Activated naive CD4-positive, alpha-beta T cell treated with anti-CD3 and anti-CD28 coated beads for 36 hours (primary cell): ENCODE data around the gene KRTAP5-8. TPM values are rescaled to one million over a fixed set of nuclear protein-coding genes. Genes with fewer than 3 reads are reported as not detected.
"Not testable (repeated sequence)": the region's sequence is repeated elsewhere in the genome, so short reads cannot be mapped to it uniquely, and the experiment has no call there.

Source experiments
- CTCF ChIA-PET: fragments of 350-600 bp; sonication (Branson Sonifier 250); formaldehyde crosslinking; loops from one replicate; lab custom pipeline; 2021; ENCODE audit warnings: antibody characterized with exemption; lab: Charles Lee
- DNase-seq: peaks from one replicate; pipeline ENCODE4 v3.0.0-alpha.2; 2020
- H3K27ac Mint-ChIP-seq: one replicate; pipeline ENCODE4 v1.8.0; 2021; ENCODE audit warnings: mild to moderate bottlenecking, mixed read lengths
- H3K27me3 Mint-ChIP-seq: one replicate; pipeline ENCODE4 v1.8.0; 2021; ENCODE audit warnings: low read depth, mixed read lengths
- H3K36me3 Mint-ChIP-seq: one replicate; pipeline ENCODE4 v1.8.0; 2021; ENCODE audit warnings: low read depth, mixed read lengths
- H3K4me1 Mint-ChIP-seq: one replicate; pipeline ENCODE4 v1.8.0; 2021; ENCODE audit warnings: low read depth, mixed read lengths
- H3K4me3 Mint-ChIP-seq: one replicate; pipeline ENCODE4 v1.8.0; 2021; ENCODE audit warnings: mild to moderate bottlenecking, moderate library complexity, mixed read lengths
- H3K9me3 Mint-ChIP-seq: one replicate; pipeline ENCODE4 v1.8.0; 2021; ENCODE audit warnings: mixed read lengths
- intact Hi-C: fragments of 100-400 bp; cut with micrococcal nuclease; formaldehyde crosslinking; loops from one replicate; pipeline ENCODE4 v1.15.1; 2023
- total RNA-seq, 2 experiments: library from RNA; stranded (reverse); gene quantifications; one replicate each; pipeline ENCODE4 v1.2.3, GENCODE V29; 2021

Gene KRTAP5-8
- total RNA-seq, 2 experiments from 2014 or later: not detected

DNA sequence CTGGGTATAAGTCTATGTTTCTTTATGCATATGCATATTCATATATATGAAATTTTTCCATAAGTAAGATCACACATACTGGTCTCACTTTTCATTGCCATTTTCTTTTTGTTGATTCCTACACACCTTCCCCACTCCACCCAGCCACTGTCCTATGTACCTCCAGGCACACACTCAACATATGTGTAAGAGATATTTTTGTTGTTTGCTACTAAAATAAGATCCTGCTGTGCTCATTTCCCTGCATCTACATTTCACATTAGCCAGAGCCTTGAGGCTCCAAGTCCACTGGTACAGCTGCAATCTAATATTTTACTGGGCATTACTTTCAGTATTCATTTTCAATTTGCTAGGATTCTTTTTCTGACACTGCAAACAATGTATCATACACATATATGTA lies 19.4 kb downstream of the KRTAP5-8 start:
- DNase-seq: no peak
- Mint-ChIP-seq H3K27ac (no peak overlapping the region), H3K4me1 (no peaks in the 10 kb centered on the region), H3K4me3 (no peak overlapping the region), H3K27me3 (peaks cover 4% of the 10 kb centered on the region), H3K36me3 (no peaks in the 10 kb centered on the region), H3K9me3 (no peaks in the 10 kb centered on the region)
- intact Hi-C loops: no loop called here
- CTCF ChIA-PET: no interaction called here

DNA sequence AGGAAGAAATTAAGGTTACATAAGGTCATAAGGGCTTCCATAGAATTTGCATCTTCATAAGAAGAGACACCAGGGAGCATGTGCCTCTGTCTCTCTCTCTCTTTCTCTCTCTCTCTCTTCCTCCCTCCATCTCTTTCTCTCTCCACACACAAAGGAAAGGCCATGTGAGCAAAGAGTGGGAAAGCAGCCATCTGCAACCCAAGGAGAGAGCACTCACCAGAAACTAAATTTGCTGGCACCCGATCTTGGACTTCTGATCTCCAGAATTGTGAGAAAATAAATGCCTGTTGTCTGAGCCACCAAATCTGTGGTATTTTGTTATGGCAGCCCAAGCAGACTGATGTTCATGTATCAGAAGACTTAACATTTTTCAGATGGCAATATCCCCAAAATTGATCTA lies 21.2 kb downstream of the KRTAP5-8 start:
- no peak for DNase-seq
- H3K27me3 Mint-ChIP-seq: peaks cover 14% of the 10 kb centered on the region
- H3K4me1 Mint-ChIP-seq: no peaks in the 10 kb centered on the region
- H3K27ac Mint-ChIP-seq: no peak overlapping the region
- no peaks in the 10 kb centered on the region for H3K9me3 Mint-ChIP-seq
- no peaks in the 10 kb centered on the region for H3K36me3 Mint-ChIP-seq
- CTCF ChIA-PET: no interaction called here
- no peak overlapping the region for H3K4me3 Mint-ChIP-seq
- intact Hi-C loops: no loop called here

DNA sequence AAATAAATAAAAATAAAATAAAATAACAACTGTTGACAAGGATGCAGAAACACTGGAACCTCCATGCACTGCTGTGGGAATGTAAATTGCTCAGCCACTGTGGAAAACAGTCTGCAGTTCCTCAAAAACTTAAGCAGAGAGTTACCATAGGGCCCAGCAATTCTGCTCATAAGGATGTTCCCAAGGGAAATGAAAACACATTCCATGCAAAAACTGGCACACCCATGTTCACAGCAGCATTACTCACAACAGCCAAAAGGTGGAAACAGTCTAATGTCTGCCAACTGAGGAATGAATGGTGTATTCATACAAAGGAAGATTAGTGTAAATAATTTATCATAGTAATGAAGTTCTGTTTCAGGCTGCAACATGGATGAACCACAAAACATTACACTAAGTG lies 24.3 kb downstream of the KRTAP5-8 start:
- intact Hi-C loops: loop anchor here (5.0 kb wide), 1 partner anchor 110 kb away; the partner anchor contains the start of gene NADSYN1
- Mint-ChIP-seq H3K36me3 (no peaks in the 10 kb centered on the region), H3K27me3 (peaks cover 25% of the 10 kb centered on the region)

DNA sequence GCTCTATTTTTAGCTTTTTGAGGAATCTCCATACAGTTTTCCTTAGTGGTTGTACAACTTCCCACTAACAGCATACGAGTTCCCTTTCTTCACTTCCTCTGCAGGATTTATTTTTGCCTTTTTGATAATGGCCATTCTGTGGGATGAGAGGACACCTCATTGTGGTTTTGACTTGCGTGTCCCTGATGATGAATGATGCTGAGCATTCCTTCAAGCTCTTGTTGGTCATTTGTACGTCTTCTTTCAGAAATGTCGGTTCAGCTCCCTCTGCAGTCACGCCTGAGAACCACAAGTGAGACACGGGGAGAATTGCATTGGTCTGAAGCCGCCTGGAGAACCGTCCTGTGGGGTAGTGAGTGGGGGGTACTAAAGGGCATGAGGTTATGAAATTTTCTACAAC lies 25.6 kb downstream of the KRTAP5-8 start:
- intact Hi-C loops: loop anchor here (5.0 kb wide), 1 partner anchor 111 kb away; the partner anchor contains the start of gene NADSYN1
- Mint-ChIP-seq H3K4me1 (no peaks in the 10 kb centered on the region), H3K36me3 (no peaks in the 10 kb centered on the region), H3K27me3 (peaks cover 23% of the 10 kb centered on the region), H3K9me3 (no peaks in the 10 kb centered on the region), H3K4me3 (no peak overlapping the region), H3K27ac (no peak overlapping the region)
- CTCF ChIA-PET: interaction anchor here (0.5 to 0.7 kb wide), 2 partner anchors 462 to 900 kb away, joined by 3 read pairs; no protein-coding TSS in a partner anchor
- DNase-seq: peak; percentile 55

More for the DNA sequence above, 24.3 kb downstream of the KRTAP5-8 start:
- CTCF ChIA-PET: no interaction called here
- Mint-ChIP-seq H3K27ac (no peak overlapping the region), H3K9me3 (no peaks in the 10 kb centered on the region), H3K4me3 (no peak overlapping the region), H3K4me1 (no peaks in the 10 kb centered on the region)
- no peak for DNase-seq

DNA sequence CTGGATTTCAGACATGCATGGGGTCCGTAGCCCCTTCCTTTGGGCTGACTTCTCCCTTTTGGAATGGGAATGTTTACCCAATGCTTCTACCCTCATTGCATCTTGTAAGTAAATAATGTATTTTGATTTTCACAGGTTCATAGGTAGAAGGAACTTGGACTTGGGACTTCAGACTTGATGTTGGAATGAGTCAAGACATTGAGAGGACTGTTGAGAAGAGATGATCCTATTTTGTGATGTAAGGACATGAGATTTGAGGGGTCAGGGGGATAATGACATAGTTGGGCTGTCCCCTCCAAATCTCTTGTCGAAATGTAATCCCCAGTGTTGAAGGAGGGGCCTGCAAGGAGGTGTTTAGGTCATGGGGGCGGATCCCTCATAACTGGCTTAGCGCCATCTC lies 26.6 kb downstream of the KRTAP5-8 start:
- Mint-ChIP-seq H3K9me3 (no peaks in the 10 kb centered on the region), H3K4me3 (no peak overlapping the region)

DNA sequence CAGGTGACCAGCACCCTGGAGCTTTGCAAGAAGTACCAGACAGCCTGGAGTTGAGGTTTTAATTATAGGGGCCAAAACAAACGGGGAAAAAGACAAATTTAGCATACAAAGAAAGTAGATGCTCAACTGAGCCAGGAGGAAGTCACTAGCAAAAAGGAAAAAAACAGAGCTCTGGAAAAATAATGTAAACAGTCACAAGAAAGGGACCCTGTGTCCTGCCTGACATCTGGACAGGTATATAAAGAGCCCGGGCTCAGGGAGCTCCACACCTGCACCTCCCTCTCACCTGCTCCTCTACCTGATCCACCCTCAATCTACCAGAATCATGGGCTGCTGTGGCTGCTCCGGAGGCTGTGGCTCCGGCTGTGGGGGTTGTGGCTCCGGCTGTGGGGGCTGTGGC lies 27.4 kb downstream of the KRTAP5-8 start, which contains the start of gene KRTAP5-10:
KRTAP5-10 (plus strand) TSS at position 301 of the 400 bp plus-strand sequence; CDS start at position 326, 25 bp downstream.
- CTCF ChIA-PET: interaction anchor here (0.6 kb wide), 1 partner anchor 125 kb away, joined by 3 read pairs; no protein-coding TSS in a partner anchor
- Mint-ChIP-seq H3K36me3 (no peaks in the 10 kb centered on the region), H3K9me3 (no peaks in the 10 kb centered on the region), H3K27ac (no peak within 1 kb of the TSS), H3K4me3 (no peak within 1 kb of the TSS), H3K27me3 (peaks cover 23% of the 10 kb centered on the region), H3K4me1 (no peaks in the 10 kb centered on the region)
- intact Hi-C loops: no loop called here
- DNase-seq: no peak

More for the DNA sequence above, 26.6 kb downstream of the KRTAP5-8 start:
- intact Hi-C loops: loop anchor here (5.0 kb wide), 1 partner anchor 112 kb away; the partner anchor contains the start of gene NADSYN1
- Mint-ChIP-seq H3K36me3 (no peaks in the 10 kb centered on the region), H3K4me1 (no peaks in the 10 kb centered on the region), H3K27me3 (peaks cover 23% of the 10 kb centered on the region), H3K27ac (no peak overlapping the region)
- no peak for DNase-seq
- CTCF ChIA-PET: no interaction called here

DNA sequence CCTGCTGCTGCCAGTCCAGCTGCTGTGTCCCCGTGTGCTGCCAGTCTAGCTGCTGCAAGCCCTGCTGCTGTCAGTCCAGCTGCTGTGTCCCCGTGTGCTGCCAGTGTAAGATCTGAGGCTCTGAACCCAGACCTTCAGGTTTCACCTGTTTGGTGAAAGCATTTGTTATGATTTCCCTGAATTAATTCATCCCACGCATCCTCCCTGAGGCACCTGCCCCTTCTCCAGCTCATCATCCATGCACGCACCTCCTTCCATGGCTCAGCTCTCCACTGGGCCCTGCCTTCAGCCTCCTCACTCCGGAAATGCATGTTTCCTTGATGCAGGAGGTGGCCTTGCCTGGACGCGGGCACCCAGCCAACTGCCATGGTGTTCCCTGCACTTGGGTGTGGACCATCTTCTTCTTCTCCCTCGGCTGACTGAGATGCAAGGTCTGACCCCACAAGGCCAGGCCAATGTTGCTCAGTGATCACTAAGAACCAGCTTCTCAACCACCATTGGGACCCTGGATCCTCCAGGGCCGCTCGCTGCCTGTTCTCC lies 28.3 kb downstream of the KRTAP5-8 start:
- peaks cover 24% of the 10 kb centered on the region for H3K27me3 Mint-ChIP-seq

DNA sequence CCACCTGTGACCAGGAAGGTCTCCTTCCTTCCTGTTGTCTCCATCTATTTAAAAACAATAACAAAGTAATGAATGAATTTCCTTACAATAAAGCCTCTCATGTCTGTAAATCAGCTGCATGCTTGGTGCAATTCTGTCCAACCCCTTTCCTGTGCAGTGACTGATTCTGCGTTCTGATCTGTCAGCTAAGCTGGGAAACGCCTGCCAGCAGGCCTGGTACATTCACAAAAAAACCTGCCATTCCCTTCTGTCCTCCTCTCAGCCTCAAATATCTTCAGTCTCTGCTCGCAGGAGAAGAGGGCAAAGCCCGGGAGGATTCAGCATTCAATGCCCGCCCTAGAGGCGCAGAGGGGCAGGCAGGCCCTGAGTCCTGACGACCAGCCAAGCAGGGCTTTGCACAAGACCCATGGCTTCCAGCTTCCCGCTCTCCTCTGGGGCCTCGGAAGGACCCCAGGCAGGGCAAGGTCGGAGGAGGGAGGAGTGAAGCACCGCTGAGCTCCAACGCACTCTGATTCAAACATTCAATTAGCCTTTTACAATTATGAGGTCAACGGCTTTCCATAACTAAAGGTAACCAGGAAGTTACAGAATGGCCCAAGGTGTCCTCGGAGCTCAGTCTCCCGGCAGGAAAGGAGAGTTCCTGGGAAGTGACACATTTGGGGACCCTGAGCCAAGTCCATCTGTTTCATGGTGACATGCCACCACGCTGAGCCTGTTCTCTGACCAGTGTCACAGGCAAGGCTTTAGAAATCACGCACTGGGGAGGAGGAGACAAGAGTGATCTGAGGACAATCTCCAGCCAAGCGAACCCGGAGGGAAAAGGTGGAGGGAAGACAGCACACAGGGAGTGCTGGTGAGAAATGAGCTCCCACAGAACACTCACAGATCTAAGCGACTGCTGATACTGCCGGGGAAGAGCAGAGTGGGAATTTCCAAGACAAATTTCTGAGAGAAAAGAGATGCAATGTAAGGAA lies 29.1 kb downstream of the KRTAP5-8 start:
- intact Hi-C loops, H3K36me3 Mint-ChIP-seq, H3K27ac Mint-ChIP-seq, H3K4me1 Mint-ChIP-seq, DNase-seq, H3K9me3 Mint-ChIP-seq, CTCF ChIA-PET, H3K4me3 Mint-ChIP-seq: not testable (repeated sequence)
- H3K27me3 Mint-ChIP-seq: peaks cover 24% of the 10 kb centered on the region

More for the DNA sequence above, 28.3 kb downstream of the KRTAP5-8 start:
- CTCF ChIA-PET: no interaction called here
- Mint-ChIP-seq H3K4me1 (no peaks in the 10 kb centered on the region), H3K36me3 (no peaks in the 10 kb centered on the region), H3K9me3 (no peaks in the 10 kb centered on the region), H3K27ac (no peak overlapping the region), H3K4me3 (no peak overlapping the region)
- intact Hi-C loops: no loop called here
- DNase-seq: no peak

DNA sequence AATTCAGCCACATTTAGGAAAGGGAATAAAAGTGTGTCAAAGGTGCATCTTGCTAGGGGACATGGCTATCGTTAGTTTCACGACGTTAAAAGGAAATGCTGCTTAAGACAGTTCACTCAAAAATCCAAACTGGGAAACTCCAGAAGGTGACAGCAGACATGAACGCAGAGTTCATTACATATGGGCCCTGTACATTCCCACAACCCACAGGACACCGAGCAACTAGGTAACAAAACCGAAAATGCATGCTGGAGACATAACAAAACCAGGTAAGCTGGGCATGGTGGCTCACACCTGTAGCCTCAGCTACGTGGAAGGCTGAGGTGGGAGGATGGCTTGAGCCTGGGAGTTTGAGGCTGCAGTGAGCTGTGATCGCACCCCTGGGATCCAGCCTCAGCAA lies 29.8 kb downstream of the KRTAP5-8 start:
- intact Hi-C loops, CTCF ChIA-PET: not testable (repeated sequence)

DNA sequence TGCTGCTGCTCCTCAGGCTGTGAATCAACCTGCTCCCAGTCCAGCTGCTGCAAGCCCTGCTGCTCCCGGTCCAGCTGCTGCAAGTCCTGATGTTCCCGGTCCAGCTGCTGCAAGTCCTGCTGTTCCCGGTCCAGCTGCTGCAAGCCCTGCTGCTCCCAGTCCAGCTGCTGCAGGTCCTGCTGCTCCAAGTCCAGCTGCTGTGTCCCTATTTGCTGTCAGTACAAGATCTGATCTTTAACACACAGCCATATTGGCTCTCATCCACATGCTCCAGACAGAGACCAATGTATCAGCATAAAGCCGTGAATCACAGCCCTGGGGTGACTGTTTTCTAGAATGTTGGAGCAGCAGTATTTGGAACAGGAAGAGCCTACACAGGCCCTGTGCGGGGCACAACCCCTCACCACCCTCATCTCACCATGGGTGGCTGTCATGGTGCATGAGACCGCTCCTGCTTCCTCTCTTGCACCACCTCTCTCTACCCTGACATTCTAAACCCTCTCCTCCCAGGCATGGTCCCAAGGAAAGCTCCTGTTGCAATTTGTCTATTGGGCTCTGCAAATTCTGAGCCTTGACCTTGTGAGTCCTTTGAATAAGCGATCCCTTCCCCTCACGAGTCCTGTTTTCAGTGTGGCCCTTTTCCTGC lies 31.0 kb downstream of the KRTAP5-8 start:
- CTCF ChIA-PET: no interaction called here
- Mint-ChIP-seq H3K27me3 (peaks cover 14% of the 10 kb centered on the region), H3K4me3 (no peak overlapping the region), H3K4me1 (no peaks in the 10 kb centered on the region), H3K27ac (no peak overlapping the region), H3K9me3 (no peaks in the 10 kb centered on the region), H3K36me3 (no peaks in the 10 kb centered on the region)
- no peak for DNase-seq
- intact Hi-C loops: no loop called here

More for the DNA sequence above, 29.8 kb downstream of the KRTAP5-8 start:
- not testable (repeated sequence) for H3K4me3 Mint-ChIP-seq, DNase-seq, H3K9me3 Mint-ChIP-seq, H3K36me3 Mint-ChIP-seq, H3K4me1 Mint-ChIP-seq, H3K27ac Mint-ChIP-seq
- H3K27me3 Mint-ChIP-seq: peaks cover 24% of the 10 kb centered on the region

DNA sequence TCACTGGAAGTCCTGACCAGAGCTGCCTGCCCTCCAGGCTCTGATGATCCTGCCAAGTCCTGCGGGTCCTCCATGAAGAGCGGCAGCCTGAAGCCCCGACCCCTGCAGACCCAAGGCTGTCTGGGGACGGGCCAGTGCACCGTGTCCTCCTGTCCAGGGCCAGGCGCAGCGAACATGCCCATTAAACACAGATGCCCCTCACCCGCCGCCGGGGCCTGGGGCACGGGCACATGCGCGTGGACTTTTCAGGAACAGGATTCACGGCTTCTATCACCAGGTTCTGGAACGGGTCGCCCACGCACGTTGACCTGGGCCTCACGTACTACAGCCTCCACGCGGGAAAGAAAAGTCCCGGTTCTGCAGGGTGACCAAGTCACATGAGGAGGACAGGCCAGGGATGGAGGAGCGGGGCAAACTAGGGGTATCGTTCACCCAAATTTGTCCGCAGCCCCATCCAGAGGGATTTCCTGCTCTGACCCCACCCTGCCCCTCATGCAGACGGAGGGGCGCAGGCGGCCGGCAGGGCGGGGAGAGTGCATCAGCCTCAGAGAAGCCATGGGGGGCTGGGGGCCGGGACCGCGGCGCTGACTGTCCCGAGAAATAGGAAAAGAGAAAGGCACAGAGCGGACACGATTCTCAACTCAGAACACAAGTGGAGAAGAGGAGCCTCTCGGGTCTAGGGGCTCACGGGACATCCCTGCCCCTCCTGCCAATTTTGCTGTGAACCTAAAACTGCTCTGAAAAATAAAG lies 33.5 kb downstream of the KRTAP5-8 start:
- H3K27me3 Mint-ChIP-seq, DNase-seq, H3K27ac Mint-ChIP-seq, H3K36me3 Mint-ChIP-seq, intact Hi-C loops, H3K9me3 Mint-ChIP-seq, CTCF ChIA-PET, H3K4me3 Mint-ChIP-seq, H3K4me1 Mint-ChIP-seq: not testable (repeated sequence)
